PC-3 (cell line): ENCODE measurements around the gene PRICKLE4. TPM values are rescaled to one million over a fixed set of nuclear protein-coding genes. Genes with fewer than 3 reads are reported as not detected.
A peak's percentile ranks its signal among the peaks of the same experiment; 100 is the strongest.

ENCODE experiments used
- ATAC-seq: fragments of 200-7000 bp; cut with Tn5 transposase; 2 replicates; pipeline ENCODE4 v1.9.1; 2020; ENCODE audit warnings: mild to moderate bottlenecking, moderate library complexity
- BruUV-seq: library from RNA; stranded (reverse); fragments of 400-500 nt; replicated peaks from 2 replicates; lab custom pipeline; 2021; lab: Mats Ljungman, UMichigan
- CTCF ChIA-PET: fragments of 300-600 bp; sonication (Branson Sonifier 250); formaldehyde crosslinking; loops from one replicate; lab custom pipeline; 2022; ENCODE audit warnings: antibody characterized with exemption; lab: Charles Lee
- POLR2A ChIA-PET: fragments of 300-600 bp; sonication (Branson Sonifier 250); formaldehyde crosslinking; loops from one replicate; lab custom pipeline; 2022; ENCODE audit warnings: antibody characterized with exemption; ENCODE audit not compliant: unreplicated experiment; lab: Charles Lee
- DNase-seq: peaks from one replicate; pipeline ENCODE4 v3.0.0-alpha.2; 2015
- H2AFZ ChIP-seq: fragments of 300-600 bp; sonication (generic); 2 replicates; pipeline ENCODE4 v1.6.0; 2016; ENCODE audit warnings: antibody characterized with exemption, low read length
- H3F3A ChIP-seq: fragments of 300-600 bp; sonication (generic); one replicate; pipeline ENCODE4 v1.6.0; 2017; ENCODE audit warnings: antibody characterized with exemption, low read length, control low read depth, mild to moderate bottlenecking; ENCODE audit not compliant: unreplicated experiment
- H3K27ac ChIP-seq: fragments of 300-600 bp; sonication (generic); 2 replicates; pipeline ENCODE4 v1.5.1; 2016; ENCODE audit warnings: mild to moderate bottlenecking, low read length
- H3K27me3 ChIP-seq: fragments of 300-600 bp; sonication (generic); 2 replicates; pipeline ENCODE4 v1.6.1; 2016; ENCODE audit warnings: low read length, mixed read lengths
- H3K36me3 ChIP-seq: fragments of 300-600 bp; sonication (generic); 2 replicates; pipeline ENCODE4 v1.6.1; 2016; ENCODE audit warnings: low read depth, mixed run types, low read length, mixed read lengths
- H3K4me1 ChIP-seq: fragments of 300-600 bp; sonication (generic); 2 replicates; pipeline ENCODE4 v1.5.1; 2016; ENCODE audit warnings: low read length; ENCODE audit not compliant: insufficient read depth
- H3K4me2 ChIP-seq: fragments of 300-600 bp; sonication (generic); 2 replicates; pipeline ENCODE4 v1.6.0; 2016; ENCODE audit warnings: low read length
- H3K4me3 ChIP-seq: fragments of 300-600 bp; sonication (generic); 2 replicates; pipeline ENCODE4 v1.5.1; 2016; ENCODE audit warnings: mild to moderate bottlenecking, low read length, mixed read lengths
- H3K79me2 ChIP-seq: fragments of 300-600 bp; sonication (generic); 2 replicates; pipeline ENCODE4 v1.6.1; 2017; ENCODE audit warnings: low read length, mixed read lengths
- H3K9ac ChIP-seq: fragments of 300-600 bp; sonication (generic); 2 replicates; pipeline ENCODE4 v1.6.0; 2016; ENCODE audit warnings: mild to moderate bottlenecking, low read length
- H3K9me2 ChIP-seq: fragments of 300-600 bp; sonication (generic); replicated peaks from 2 replicates; pipeline ENCODE4 v1.6.1; 2016; ENCODE audit warnings: mixed run types, low read length, mixed read lengths
- H3K9me3 ChIP-seq: fragments of 300-600 bp; sonication (generic); 2 replicates; pipeline ENCODE4 v1.6.1; 2016; ENCODE audit warnings: low read length, mixed read lengths
- H4K20me1 ChIP-seq: fragments of 300-600 bp; sonication (generic); 2 replicates; pipeline ENCODE4 v1.6.1; 2016; ENCODE audit warnings: low read length, mixed read lengths
- EZH2 ChIP-seq: fragments of 300-600 bp; sonication (generic); IDR thresholded peaks from one replicate; pipeline ENCODE4 v1.6.1; 2017; ENCODE audit warnings: antibody characterized with exemption, mild to moderate bottlenecking, low read length; ENCODE audit not compliant: unreplicated experiment
- EZH2phosphoT487 ChIP-seq: fragments of 300-600 bp; sonication (generic); IDR thresholded peaks from 2 replicates; pipeline ENCODE4 v1.6.1; 2018; ENCODE audit warnings: mild to moderate bottlenecking, antibody characterized with exemption, low read length, borderline replicate concordance
- intact Hi-C: fragments of 100-400 bp; cut with micrococcal nuclease; formaldehyde crosslinking; loops from 2 replicates; pipeline ENCODE4 v1.9.0; 2023
- total RNA-seq: library from RNA; depleted of rRNA; stranded (reverse); fragments of >200 nt; gene quantifications from 2 replicates; pipeline ENCODE4 v1.2.3, GENCODE V29; 2014
- TF ChIP-seq, protein P1 (sequence below): fragments of 300-600 bp; sonication (generic); conservative IDR thresholded peaks from 2 replicates; pipeline ENCODE4 v1.5.1; 2017; ENCODE audit warnings: antibody characterized with exemption, low read depth, mild to moderate bottlenecking, low read length

The PRICKLE4 gene
- total RNA-seq, 1 experiment from 2014 or later, result 0.26 TPM

DNA sequence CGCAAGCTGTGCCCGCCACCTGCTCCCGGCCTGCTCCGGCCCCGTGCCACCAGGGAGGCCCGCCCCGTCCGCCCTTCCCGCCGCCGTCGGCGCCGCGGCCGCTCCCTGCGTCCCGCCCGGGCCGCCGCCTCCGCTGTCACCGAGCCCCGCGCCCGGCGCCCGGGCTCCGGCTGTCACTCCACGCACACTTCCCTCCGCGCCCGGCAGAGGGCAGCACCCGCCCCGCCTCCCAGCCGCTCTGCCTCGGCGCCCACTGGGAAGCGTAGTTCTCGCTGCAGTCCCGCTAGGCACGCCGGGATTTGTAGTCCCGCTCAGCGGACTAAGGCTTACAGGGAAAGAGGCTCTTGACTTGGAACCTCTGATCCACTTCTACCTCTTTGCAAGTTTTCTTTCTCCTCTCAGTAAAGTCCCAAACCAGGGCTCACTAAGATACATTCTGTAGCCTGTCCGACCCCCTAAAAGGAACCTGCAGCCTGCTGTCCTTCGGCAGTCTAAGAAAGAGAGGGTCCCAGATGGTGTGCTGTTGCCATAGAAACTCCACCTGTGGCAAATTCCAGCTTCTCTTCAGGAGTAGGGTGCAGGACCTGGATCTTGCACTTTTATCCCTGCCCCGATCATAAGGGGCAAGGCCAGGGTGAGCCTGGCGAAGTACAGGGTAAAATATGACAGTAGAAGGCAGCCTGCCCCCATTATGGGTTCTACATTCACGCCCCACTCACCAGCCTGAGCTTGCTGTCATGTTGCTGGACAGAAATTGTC, 45.0 kb upstream of the PRICKLE4 start, which contains the start of gene TFEB:
Gene TFEB, minus strand, starts transcription at position 182 of the 759 bp plus-strand sequence. CDS start 44,395 bp downstream, outside the sequence.
- TF ChIP-seq, protein P1, sequence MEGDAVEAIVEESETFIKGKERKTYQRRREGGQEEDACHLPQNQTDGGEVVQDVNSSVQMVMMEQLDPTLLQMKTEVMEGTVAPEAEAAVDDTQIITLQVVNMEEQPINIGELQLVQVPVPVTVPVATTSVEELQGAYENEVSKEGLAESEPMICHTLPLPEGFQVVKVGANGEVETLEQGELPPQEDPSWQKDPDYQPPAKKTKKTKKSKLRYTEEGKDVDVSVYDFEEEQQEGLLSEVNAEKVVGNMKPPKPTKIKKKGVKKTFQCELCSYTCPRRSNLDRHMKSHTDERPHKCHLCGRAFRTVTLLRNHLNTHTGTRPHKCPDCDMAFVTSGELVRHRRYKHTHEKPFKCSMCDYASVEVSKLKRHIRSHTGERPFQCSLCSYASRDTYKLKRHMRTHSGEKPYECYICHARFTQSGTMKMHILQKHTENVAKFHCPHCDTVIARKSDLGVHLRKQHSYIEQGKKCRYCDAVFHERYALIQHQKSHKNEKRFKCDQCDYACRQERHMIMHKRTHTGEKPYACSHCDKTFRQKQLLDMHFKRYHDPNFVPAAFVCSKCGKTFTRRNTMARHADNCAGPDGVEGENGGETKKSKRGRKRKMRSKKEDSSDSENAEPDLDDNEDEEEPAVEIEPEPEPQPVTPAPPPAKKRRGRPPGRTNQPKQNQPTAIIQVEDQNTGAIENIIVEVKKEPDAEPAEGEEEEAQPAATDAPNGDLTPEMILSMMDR, result peak; percentile 71
- TF ChIP-seq EZH2, result no peak
- TF ChIP-seq EZH2phosphoT487, result no peak
- Histone ChIP-seq H3K27me3 (no peaks in the 10 kb centered on the region), H3K79me2 (no peaks in the 10 kb centered on the region), H3K4me2 (peak within 1 kb of the TSS; percentile 76), H3K36me3 (no peaks in the 10 kb centered on the region), H4K20me1 (no peaks in the 10 kb centered on the region), H2AFZ (peak within 1 kb of the TSS; percentile 85), H3K9me3 (no peaks in the 10 kb centered on the region), H3K4me1 (peaks cover 11% of the 10 kb centered on the region; the same call in 1 of the 2 replicates), H3F3A (no peaks in the 10 kb centered on the region), H3K9me2 (no peaks in the 10 kb centered on the region), H3K4me3 (peak within 1 kb of the TSS; percentile 71), H3K27ac (no peak within 1 kb of the TSS), H3K9ac (no peak within 1 kb of the TSS)
- peak; percentile 92 for DNase-seq
- ChIA-PET POLR2A (no interaction called here), CTCF (interaction anchor here (0.6 kb wide), 1 partner anchor 43 kb away, joined by 3 read pairs; no protein-coding TSS in a partner anchor)
- BruUV-seq, result no TSS peak
- intact Hi-C loops, result loop anchor here (1.0 to 2.0 kb wide), 2 partner anchors 41 to 51 kb away; partner anchors contain the start of gene TOMM6
- ATAC-seq, result peak; percentile 69

- no TSS peak for BruUV-seq
- POLR2A ChIA-PET, result no interaction called here
These were observed 44.3 kb upstream of the PRICKLE4 start for GRCh38 chr6:41736186-41736733.

More at GRCh38 chr6:41736186-41736733, 44.3 kb upstream of the PRICKLE4 start:
- CTCF ChIA-PET, result interaction anchor here (0.5 to 0.6 kb wide), 2 partner anchors 42 to 271 kb away, joined by 3 to 5 read pairs; no protein-coding TSS in a partner anchor
- Histone ChIP-seq H3K4me2 (peak overlapping the region; percentile 58), H3K4me1 (peaks cover 17% of the 10 kb centered on the region), H3K9ac (no peak overlapping the region), H3K9me3 (no peaks in the 10 kb centered on the region), H3K79me2 (no peaks in the 10 kb centered on the region), H3K27me3 (no peaks in the 10 kb centered on the region), H3F3A (no peaks in the 10 kb centered on the region), H2AFZ (peak overlapping the region; percentile 61), H3K4me3 (no peak overlapping the region; the same call in 1 of the 2 replicates), H3K9me2 (no peaks in the 10 kb centered on the region), H3K27ac (no peak overlapping the region), H4K20me1 (no peaks in the 10 kb centered on the region), H3K36me3 (no peaks in the 10 kb centered on the region)
- TF ChIP-seq, protein P1, result no peak
- TF ChIP-seq EZH2phosphoT487, result no peak
- TF ChIP-seq EZH2, result no peak
- no peak for DNase-seq
- intact Hi-C loops, result no loop called here
- ATAC-seq, result no peak
